K562 (cell line): Measurements from ENCODE around the gene MYCBPAP. TPM values are rescaled to one million over a fixed set of nuclear protein-coding genes. Genes with fewer than 3 reads are reported as not detected.

Source experiments
- ATAC-seq: fragments of 200-7000 bp; cut with Tn5 transposase; 3 replicates; pipeline ENCODE4 v1.9.1; 2020; ENCODE audit warnings: moderate library complexity
- BruUV-seq: library from RNA; stranded (reverse); fragments of 400-500 nt; replicated peaks from 2 replicates; lab custom pipeline; 2021; lab: Mats Ljungman, UMichigan
- CTCF ChIA-PET: fragments of 300-600 bp; formaldehyde crosslinking; extraction: SDS; loops from one replicate; lab custom pipeline; 2021; ENCODE audit warnings: low intra/inter-chr PET ratio; lab: Yijun Ruan, JAX
- POLR2A ChIA-PET: fragments of 300-600, 350-650 bp; sonication (Branson Sonifier 250); formaldehyde crosslinking; extraction: SDS; loops from one replicate; lab custom pipeline; 2021; ENCODE audit warnings: antibody characterized with exemption, inconsistent platforms; lab: Yijun Ruan, JAX
- DNase-seq, 4 experiments: peaks; one replicate each; pipeline versions ENCODE4 v3.0.0 to v3.0.0-alpha.2; 2011 to 2018; ENCODE audit warnings: low spot score in 3 of 4, mixed read lengths in 3 of 4; ENCODE audit errors: extremely low read depth in 1 of 4
- FAIRE-seq: peaks from 2 replicates; lab custom pipeline; 2011; peaks lifted over from hg19 to GRCh38; lab: Jason Lieb, UNC
- H2AFZ ChIP-seq: 2 replicates; pipeline ENCODE4 v1.6.0; 2011; ENCODE audit warnings: low read depth, low read length, control low read depth, inconsistent platforms
- H3K27ac ChIP-seq: fragments of 200-600 bp; 3 replicates; pipeline ENCODE4 v1.8.0; 2011; ENCODE audit warnings: low read depth, mild to moderate bottlenecking, control low read depth, inconsistent platforms, low read length, moderate library complexity, mixed read lengths; ENCODE audit errors: extremely low read depth
- H3K27me3 ChIP-seq, 2 experiments: fragments of 300-600 bp in 1 of 2; 2 replicates in 1 of 2; 3 replicates in 1 of 2; pipeline versions ENCODE4 v1.6.0 to v1.8.0; 2011; ENCODE audit warnings: inconsistent platforms in 2 of 2, low read length in 2 of 2, mild to moderate bottlenecking in 1 of 2, mixed read lengths in 1 of 2, moderate library complexity in 1 of 2; ENCODE audit not compliant: control insufficient read depth in 2 of 2, insufficient read depth in 2 of 2
- H3K36me3 ChIP-seq: fragments of 300-600 bp; 3 replicates; pipeline ENCODE4 v1.8.0; 2011; ENCODE audit warnings: mild to moderate bottlenecking, low read length, inconsistent platforms; ENCODE audit not compliant: control insufficient read depth, insufficient read depth
- H3K4me1 ChIP-seq, 2 experiments: fragments of 200-600 bp in 1 of 2; replicated peaks in 1 of 2; 2 replicates in 1 of 2; 3 replicates in 1 of 2; pipeline versions ENCODE4 v1.5.1 to v1.8.0; 2011; ENCODE audit warnings: inconsistent platforms in 2 of 2, low read length in 2 of 2, mild to moderate bottlenecking in 1 of 2, mixed read lengths in 1 of 2, moderate library complexity in 1 of 2; ENCODE audit not compliant: control insufficient read depth in 2 of 2, insufficient read depth in 2 of 2
- H3K4me2 ChIP-seq: 2 replicates; pipeline ENCODE4 v1.6.1; 2011; ENCODE audit warnings: low read length, control low read depth, inconsistent platforms, mixed read lengths; ENCODE audit not compliant: insufficient read depth
- H3K4me3 ChIP-seq: fragments of 200-600 bp; sonication (generic), shearing (Covaris generic); 2 replicates; pipeline ENCODE4 v1.5.1; 2016; ENCODE audit warnings: control low read depth, inconsistent platforms
- H3K79me2 ChIP-seq: fragments of 200-600 bp; 3 replicates; pipeline ENCODE4 v1.8.0; 2011; ENCODE audit warnings: low read length, inconsistent platforms; ENCODE audit not compliant: control insufficient read depth, insufficient read depth
- H3K9ac ChIP-seq, 2 experiments: 2 replicates each; pipeline versions ENCODE4 v1.6.0 to v1.6.1; 2011; ENCODE audit warnings: low read depth in 2 of 2, low read length in 2 of 2, control low read depth in 1 of 2, inconsistent platforms in 1 of 2, mild to moderate bottlenecking in 1 of 2, mixed read lengths in 1 of 2; ENCODE audit not compliant: insufficient read depth in 1 of 2
- H3K9me1 ChIP-seq: one replicate; pipeline ENCODE4 v1.6.0; 2011; ENCODE audit warnings: inconsistent platforms, mild to moderate bottlenecking, low read length, moderate library complexity; ENCODE audit not compliant: control insufficient read depth, insufficient read depth
- H3K9me3 ChIP-seq: replicated peaks from 2 replicates; pipeline ENCODE4 v1.5.1; 2011; ENCODE audit warnings: low read depth, low read length, inconsistent platforms; ENCODE audit not compliant: control insufficient read depth, insufficient read depth
- H4K20me1 ChIP-seq: replicated peaks from 2 replicates; pipeline ENCODE4 v1.6.1; 2011; ENCODE audit warnings: low read length, inconsistent platforms, mixed read lengths; ENCODE audit not compliant: control insufficient read depth, insufficient read depth
- COPS2 ChIP-seq: fragments of 450-650 bp; conservative IDR thresholded peaks from 2 replicates; pipeline ENCODE4 v1.6.1; 2016; ENCODE audit warnings: mild to moderate bottlenecking, moderate library complexity
- CTCF ChIP-seq, 3 experiments: IDR thresholded peaks in 2 of 3; conservative IDR thresholded peaks in 1 of 3; 2 replicates each; pipeline ENCODE4 v1.5.1; 2011 to 2012; ENCODE audit warnings: low read length in 3 of 3, mild to moderate bottlenecking in 3 of 3, control low read depth in 2 of 3, improper control_type of control experiment in 1 of 3, inconsistent platforms in 1 of 3, low read depth in 1 of 3, mixed read lengths in 1 of 3, moderate library complexity in 1 of 3; ENCODE audit not compliant: insufficient read depth in 2 of 3
- CTCFL ChIP-seq: IDR thresholded peaks from 2 replicates; pipeline ENCODE4 v1.6.1; 2011; ENCODE audit warnings: borderline replicate concordance, low read depth, mild to moderate bottlenecking, moderate library complexity, low read length; ENCODE audit not compliant: insufficient read depth, poor library complexity, severe bottlenecking
- ZC3H4 ChIP-seq: sonication (generic); formaldehyde crosslinking; IDR thresholded peaks from 2 replicates; pipeline ENCODE4 v1.9.0; 2021; ENCODE audit warnings: missing genetic modification reagents, borderline replicate concordance
- ZNF121 ChIP-seq: sonication (generic); formaldehyde crosslinking; conservative IDR thresholded peaks from 2 replicates; pipeline ENCODE4 v1.8.0; 2022; ENCODE audit warnings: missing genetic modification reagents
- ZNF143 ChIP-seq: sonication (generic); formaldehyde crosslinking; IDR thresholded peaks from 2 replicates; pipeline ENCODE4 v1.9.0; 2022; ENCODE audit warnings: mild to moderate bottlenecking, missing genetic modification reagents
- ZNF174 ChIP-seq: fragments of 250-450 bp; sonication (Bioruptor Pico); IDR thresholded peaks from 2 replicates; pipeline ENCODE4 v1.4.0; 2020; ENCODE audit warnings: mild to moderate bottlenecking
- ZNF766 ChIP-seq: fragments of 200-800 bp; sonication (Bioruptor generic); conservative IDR thresholded peaks from 2 replicates; pipeline ENCODE4 v1.6.1; 2016; ENCODE audit warnings: missing genetic modification characterization, missing compliant biosample characterization
- WGBS: fragments of 100-300 bp; shearing (Covaris generic); methylation state at CpG from one replicate; pipeline ENCODE4 v1.1.6; 2016; ENCODE audit warnings: low coverage, mixed read lengths; ENCODE audit not compliant: insufficient coverage; ENCODE audit errors: missing lambda C conversion rate; 5-methylcytosine and 5-hydroxymethylcytosine counted together
- in situ Hi-C: fragments of 300-500 bp; cut with MboI; formaldehyde crosslinking; loops from 4 replicates; pipeline ENCODE4 v1.15.0; 2018; ENCODE audit warnings: inconsistent platforms, mixed read lengths
- intact Hi-C: fragments of 100-400 bp; cut with micrococcal nuclease; formaldehyde crosslinking; loops from 2 replicates; pipeline ENCODE4 v1.14.2; 2022
- polyA plus RNA-seq, 8 experiments: library from polyadenylated mRNA; depleted of rRNA in 4 of 8; stranded (reverse) in 5 of 8; unstranded in 3 of 8; fragments of >200 nt; fragmentation: Nextera tagmentation in 2 of 8; fragmentation: Illumina TruSeq in 1 of 8; extraction: Ambion mirVana in 2 of 8; extraction: Trizol in 1 of 8; gene quantifications; 2 replicates each; pipeline versions ENCODE4 v1.2.1 to v1.2.3, GENCODE V29; 2011 to 2014; ENCODE audit warnings: inconsistent platforms in 1 of 8, missing spikeins in 1 of 8
- total RNA-seq, 7 experiments: library from RNA; depleted of rRNA in 6 of 7; stranded (reverse); fragments of >200 nt in 6 of 7; fragmentation: Illumina TruSeq in 2 of 7; extraction: Trizol in 2 of 7; gene quantifications; 2 replicates each; pipeline versions ENCODE4 v1.2.1 to v1.2.3, GENCODE V29; 2011 to 2021; ENCODE audit warnings: low replicate concordance in 1 of 7
- TF ChIP-seq, protein P1 (sequence below): sonication (generic); formaldehyde crosslinking; IDR thresholded peaks from 2 replicates; pipeline ENCODE4 v1.9.0; 2022; ENCODE audit warnings: mild to moderate bottlenecking, missing genetic modification reagents

MYCBPAP gene
- total and polyA plus RNA-seq, 9 of the 15 experiments (the other 6 are each of a cell fraction or from before 2014, with no cell fraction given) = not detected

- Histone ChIP-seq H3K9me3 (no peaks in the 10 kb centered on the region), H3K79me2 (no peaks in the 10 kb centered on the region), H3K9ac (peak overlapping the region in 1 of 2 experiments; percentile 57; a peak in 1 of 4 replicates), H2AFZ (no peak overlapping the region), H3K9me1 (no peaks in the 10 kb centered on the region), H3K27me3 (peaks cover 28 to 58% of the 10 kb centered on the region in 2 experiments; a peak in 4 of 5 replicates), H3K4me3 (no peak overlapping the region), H3K4me2 (no peak overlapping the region), H3K4me1 (peaks cover 0 to 41% of the 10 kb centered on the region in 2 experiments; a peak in 3 of 5 replicates), H3K27ac (no peak overlapping the region), H3K36me3 (no peaks in the 10 kb centered on the region), H4K20me1 (peaks cover 16% of the 10 kb centered on the region; the same call in 1 of the 2 replicates)
- WGBS = 21% methylated on average over 20 of the region's 24 CpGs
- BruUV-seq = no TSS peak
- no peak for FAIRE-seq
- ChIA-PET POLR2A (interaction anchor here (0.7 kb wide), 1 partner anchor 139 kb away, joined by 3 read pairs; no protein-coding TSS in a partner anchor), CTCF (interaction anchor here (0.6 kb wide), 1 partner anchor 317 kb away, joined by 3 read pairs; no protein-coding TSS in a partner anchor)
- TF ChIP-seq, protein P1, sequence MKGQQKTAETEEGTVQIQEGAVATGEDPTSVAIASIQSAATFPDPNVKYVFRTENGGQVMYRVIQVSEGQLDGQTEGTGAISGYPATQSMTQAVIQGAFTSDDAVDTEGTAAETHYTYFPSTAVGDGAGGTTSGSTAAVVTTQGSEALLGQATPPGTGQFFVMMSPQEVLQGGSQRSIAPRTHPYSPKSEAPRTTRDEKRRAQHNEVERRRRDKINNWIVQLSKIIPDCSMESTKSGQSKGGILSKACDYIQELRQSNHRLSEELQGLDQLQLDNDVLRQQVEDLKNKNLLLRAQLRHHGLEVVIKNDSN = peak; percentile 11; the same call in 1 of the 2 replicates
- TF ChIP-seq ZNF143 (CRISPR knock-in tag) = 0 out of 2 replicates have a peak, but pooled peaks have one; percentile 13
- 0 out of 2 replicates have a peak, but pooled peaks have one; percentile 60 for TF ChIP-seq ZC3H4 (CRISPR knock-in tag)
- peak; percentile 19 to 47 (median 43); a peak in 4 of 6 replicates for TF ChIP-seq CTCF (IDR thresholded peaks at IDR 0.05 in 2 of 3, conservative IDR thresholded peaks at IDR 0.05 in 1 of 3; ENCODE audit: insufficient read depth in 2 of 3, low read depth in 1 of 3, low read length in 3 of 3)
- TF ChIP-seq ZNF121 (CRISPR knock-in tag) = 0 out of 2 replicates have a peak, but pooled peaks have one; percentile 13
- TF ChIP-seq ZNF174 (CRISPR knock-in tag) = no peak
- TF ChIP-seq CTCFL = peak; percentile 43
- TF ChIP-seq COPS2 = no peak
- TF ChIP-seq ZNF766 (CRISPR knock-in tag) = no peak
- DNase-seq = peak; percentile 28 to 63 (median 52)
- in situ Hi-C loops = no loop called here
- ATAC-seq = peak; percentile 72
- intact Hi-C loops = no loop called here
These were observed 26.2 kb downstream of the MYCBPAP start for GRCh38 chr17:50534222-50534978.
